ENCODE results near the gene LSP1. TPM values are rescaled to one million over a fixed set of nuclear protein-coding genes. Genes with fewer than 3 reads are reported as not detected.

Gene LSP1
- total RNA-seq, 4 donors from 2014 or later, result 73.7 to 105 (median 86.6) TPM

DNA sequence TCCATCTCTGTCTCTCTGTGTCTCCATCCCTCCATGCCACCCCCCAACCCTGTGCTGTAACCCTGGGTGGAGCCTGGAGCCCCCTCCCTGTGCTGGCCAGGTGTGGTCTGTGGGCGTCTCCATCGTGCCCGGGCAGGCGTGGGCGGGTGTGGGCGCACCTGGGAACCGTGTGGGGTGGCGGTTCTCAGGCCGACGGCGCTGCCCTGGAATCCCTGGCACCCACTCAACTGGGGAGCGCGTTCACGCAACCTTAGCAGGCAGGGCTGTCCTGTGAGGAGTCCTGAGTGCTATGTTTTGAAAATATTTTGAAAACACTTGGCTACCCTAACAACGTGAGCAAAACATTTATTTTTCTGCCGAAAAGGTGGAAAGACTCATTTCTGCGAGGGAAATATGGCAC, 71.3 kb downstream of the LSP1 start:
- TF ChIP-seq CTCF (IDR thresholded peaks at IDR 0.05), result no peak
- TF ChIP-seq POLR2A (IDR thresholded peaks at IDR 0.05), result no peak
- no peak for DNase-seq (ENCODE audit: low spot score in 2 of 2)
- H3K4me3 ChIP-seq (ENCODE audit: low read depth, poor library complexity, severe bottlenecking), result no peak overlapping the region
- intact Hi-C loops (cut with DNase I; ENCODE audit: low total_unique reads), result loop anchor here (5.0 kb wide), 1 partner anchor 42 kb away; no protein-coding TSS in a partner anchor
- 58 to 67% methylated on average over 16 to 17 of the region's 17 CpGs for WGBS, 2 donors

DNA sequence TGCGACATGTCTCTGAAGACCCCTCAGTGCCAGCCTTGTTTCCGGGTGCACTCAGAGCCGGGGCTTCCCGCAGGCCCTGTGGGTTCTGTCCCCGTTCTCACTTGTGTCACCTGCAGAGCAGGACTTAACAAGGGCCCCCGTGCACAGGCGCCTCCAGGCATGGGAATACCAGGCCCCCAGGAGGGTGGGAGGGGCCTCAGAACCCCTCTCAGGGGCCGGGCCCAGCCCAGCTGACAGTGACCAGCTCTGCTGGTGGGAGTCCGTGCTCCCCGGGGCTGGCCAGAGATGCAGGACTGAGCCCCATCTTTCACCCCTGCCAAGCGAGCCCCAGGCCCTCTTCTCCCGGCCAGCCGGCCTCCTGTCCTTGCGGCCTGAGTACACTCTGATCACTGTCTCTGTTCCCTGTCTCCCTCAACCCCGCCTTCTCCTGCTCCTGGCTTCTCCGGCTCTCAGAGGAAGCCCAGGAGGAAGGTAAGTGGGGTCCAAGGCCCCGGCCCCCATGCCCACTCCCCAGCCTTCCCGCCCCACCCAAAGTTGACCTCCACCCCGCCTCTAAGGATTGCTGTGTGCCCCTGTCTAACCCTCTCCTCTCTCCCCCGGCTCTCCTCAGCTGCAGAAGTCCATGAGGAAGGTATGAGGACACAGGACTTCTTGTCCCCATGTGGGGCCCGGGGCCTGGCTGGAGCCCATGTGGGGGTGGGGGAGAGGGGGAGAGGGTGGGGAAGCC, 71.9 kb downstream of the LSP1 start:
- TF ChIP-seq POLR2A (IDR thresholded peaks at IDR 0.05) (no peak), CTCF (IDR thresholded peaks at IDR 0.05) (no peak)
- intact Hi-C loops (cut with DNase I; ENCODE audit: low total_unique reads), result loop anchor here (5.0 kb wide), 1 partner anchor 43 kb away; no protein-coding TSS in a partner anchor
- no peak overlapping the region for H3K4me3 ChIP-seq (ENCODE audit: low read depth, poor library complexity, severe bottlenecking)
- 75 to 78% methylated on average over 17 to 19 of the region's 21 CpGs for WGBS, 2 donors
- DNase-seq (ENCODE audit: low spot score in 2 of 2), result no peak

DNA sequence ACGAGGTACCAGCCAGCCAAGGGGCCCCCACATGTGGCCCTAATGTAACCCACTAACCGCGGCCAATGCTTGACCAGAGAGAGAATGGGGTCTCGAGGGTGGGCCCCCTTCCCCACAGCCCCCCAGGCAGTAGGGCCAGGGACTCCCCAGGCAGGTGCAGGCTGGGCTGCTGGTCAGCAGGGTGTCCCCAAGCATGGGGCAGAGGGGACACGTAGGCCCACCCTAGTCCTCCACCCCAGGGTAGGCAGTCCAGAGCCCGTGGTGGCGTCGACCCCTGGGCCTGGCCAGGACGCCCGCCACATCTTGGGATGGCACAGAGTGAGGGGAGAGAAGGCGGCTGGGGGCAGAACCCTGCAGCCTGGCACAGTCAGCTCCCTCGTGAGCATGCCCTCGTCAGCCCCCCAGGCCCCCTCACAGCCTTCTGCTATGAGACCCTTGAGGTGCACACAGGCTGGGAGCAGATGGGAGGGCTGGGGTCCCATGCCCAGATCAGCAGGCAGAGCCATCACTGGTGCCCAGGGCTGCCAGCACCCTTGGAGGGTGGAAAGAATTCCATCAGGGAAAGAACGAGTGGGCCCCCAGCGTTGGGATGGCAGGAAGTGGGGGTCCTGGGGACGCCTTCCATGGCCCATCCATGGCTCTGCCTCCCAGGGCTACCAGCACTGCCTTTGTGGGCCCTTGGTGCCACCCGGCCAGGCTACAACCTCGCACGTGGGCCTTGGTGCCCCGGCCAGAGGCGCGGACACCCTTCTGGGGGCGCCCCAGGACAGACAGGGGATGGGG, 72.7 kb downstream of the LSP1 start:
- WGBS, 2 donors, result 88 to 90% methylated on average over 11 to 17 of the region's 23 CpGs
- DNase-seq (ENCODE audit: low spot score in 2 of 2), result no peak
- H3K4me3 ChIP-seq (ENCODE audit: low read depth, poor library complexity, severe bottlenecking), result no peak overlapping the region
- intact Hi-C loops (cut with DNase I; ENCODE audit: low total_unique reads), result no loop called here
- TF ChIP-seq CTCF (IDR thresholded peaks at IDR 0.05), result no peak
- TF ChIP-seq POLR2A (IDR thresholded peaks at IDR 0.05), result no peak

- intact Hi-C loops (cut with DNase I; ENCODE audit: low total_unique reads), result no loop called here
- no peak overlapping the region for H3K4me3 ChIP-seq (ENCODE audit: low read depth, poor library complexity, severe bottlenecking)
- TF ChIP-seq POLR2A (IDR thresholded peaks at IDR 0.05) (no peak), CTCF (IDR thresholded peaks at IDR 0.05) (no peak)
- no peak for DNase-seq (ENCODE audit: low spot score in 2 of 2)
- WGBS, 2 donors, result 87 to 91% methylated on average over 41 of the region's 41 CpGs
Measured at GRCh38 chr11:1926156-1927025, 73.5 kb downstream of the LSP1 start.

GRCh38 chr11:1927026-1927847, 74.4 kb downstream of the LSP1 start:
- TF ChIP-seq POLR2A (IDR thresholded peaks at IDR 0.05), result no peak
- 72 to 83% methylated on average over 20 to 26 of the region's 28 CpGs for WGBS, 2 donors
- no peak for DNase-seq (ENCODE audit: low spot score in 2 of 2)
- no peak overlapping the region for H3K4me3 ChIP-seq (ENCODE audit: low read depth, poor library complexity, severe bottlenecking)
- intact Hi-C loops (cut with DNase I; ENCODE audit: low total_unique reads), result no loop called here
